ENCODE data around the gene ACVR1B.

The ACVR1B gene

GRCh38 chr12:51917746-51918453 is 33.6 kb upstream of the ACVR1B start:
- peak; percentile 73 for DNase-seq

- DNase-seq, result no peak
Measured at GRCh38 chr12:51920046-51920445, 31.5 kb upstream of the ACVR1B start.

- no peak for DNase-seq
Measured at GRCh38 chr12:51921017-51921725, 30.3 kb upstream of the ACVR1B start.

GRCh38 chr12:51922146-51922545 is 29.4 kb upstream of the ACVR1B start:
- DNase-seq, result no peak

- DNase-seq, result no peak
Measured at GRCh38 chr12:51922762-51923505, 28.6 kb upstream of the ACVR1B start.

GRCh38 chr12:51923506-51924365 is 27.8 kb upstream of the ACVR1B start:
- peak; percentile 62 for DNase-seq

- no peak for DNase-seq
Measured at GRCh38 chr12:51924551-51925319, 26.8 kb upstream of the ACVR1B start.

- DNase-seq, result peak; percentile 46
Measured at GRCh38 chr12:51925346-51926063, 26.0 kb upstream of the ACVR1B start.

GRCh38 chr12:51926064-51926632 is 25.4 kb upstream of the ACVR1B start:
- peak; percentile 90 for DNase-seq

GRCh38 chr12:51926718-51927117 is 24.8 kb upstream of the ACVR1B start:
- DNase-seq, result peak; percentile 77

- DNase-seq, result no peak
Measured at GRCh38 chr12:51932218-51933076, 19.1 kb upstream of the ACVR1B start.

GRCh38 chr12:51934080-51934479 is 17.4 kb upstream of the ACVR1B start:
- no peak for DNase-seq

- DNase-seq, result no peak
Measured at GRCh38 chr12:51937926-51938325, 13.6 kb upstream of the ACVR1B start.

- DNase-seq, result no peak
Measured at GRCh38 chr12:51938726-51939125, 12.8 kb upstream of the ACVR1B start.

- no peak for DNase-seq
Measured at GRCh38 chr12:51941011-51941581, 10.4 kb upstream of the ACVR1B start.

GRCh38 chr12:51941604-51942003 is 9.9 kb upstream of the ACVR1B start:
- DNase-seq, result no peak

- DNase-seq, result no peak
Measured at GRCh38 chr12:51942056-51942455, 9.4 kb upstream of the ACVR1B start.

- DNase-seq, result no peak
Measured at GRCh38 chr12:51942501-51943000, 8.9 kb upstream of the ACVR1B start.

- no peak for DNase-seq
Measured at GRCh38 chr12:51943346-51943745, 8.2 kb upstream of the ACVR1B start.

All from OCI-M1 (cell line).